RPMI8226 (cell line): ENCODE measurements around the gene LRFN4.
"Not testable (repeated sequence)": the region's sequence is repeated elsewhere in the genome, so short reads cannot be mapped to it uniquely, and the experiment has no call there.

Experiments used
- DNase-seq: peaks from one replicate; pipeline ENCODE4 v3.0.0-alpha.2; 2015

The LRFN4 gene

DNA sequence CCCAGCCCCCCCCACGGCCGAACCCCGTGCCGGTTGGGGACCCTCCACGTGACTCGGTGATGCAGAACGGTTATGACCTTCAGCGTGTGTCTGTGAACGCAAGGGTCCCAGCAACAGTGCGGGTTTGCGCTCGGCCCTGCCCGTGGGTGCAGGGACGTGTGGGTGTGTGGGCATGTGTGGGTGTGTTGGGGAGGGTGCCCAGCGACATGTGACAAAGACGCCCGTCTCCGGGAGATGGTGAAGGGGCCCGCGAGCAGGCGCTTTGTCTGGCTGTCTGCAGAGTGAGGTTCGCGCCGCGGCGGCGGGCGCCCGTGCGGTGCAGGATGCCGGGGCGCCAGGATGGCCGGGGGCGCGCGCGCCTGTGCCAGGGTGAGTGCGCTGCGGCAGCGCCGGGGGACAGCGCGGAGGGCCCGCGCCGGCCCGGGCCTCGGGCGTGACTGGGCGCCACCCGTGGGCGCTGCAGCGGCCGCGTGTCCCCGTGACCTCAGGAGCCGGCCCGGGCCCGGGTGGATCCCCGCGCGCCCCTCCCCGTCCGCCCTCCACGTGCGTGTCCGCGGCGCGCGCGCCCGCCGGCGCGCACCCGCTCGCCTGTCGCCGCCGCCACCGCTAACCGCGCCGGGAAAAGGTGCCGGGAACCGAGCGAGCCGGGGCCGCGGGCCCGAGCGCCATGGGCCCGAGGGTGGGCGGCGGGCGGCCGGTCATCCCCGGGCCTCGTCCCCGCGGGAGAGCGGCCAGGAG, at the start of gene LRFN4:
TSS of gene LRFN4 (plus strand) at position 569 of the 738 bp plus-strand sequence. CDS start 681 bp downstream, outside the sequence.
- DNase-seq, result no peak

DNA sequence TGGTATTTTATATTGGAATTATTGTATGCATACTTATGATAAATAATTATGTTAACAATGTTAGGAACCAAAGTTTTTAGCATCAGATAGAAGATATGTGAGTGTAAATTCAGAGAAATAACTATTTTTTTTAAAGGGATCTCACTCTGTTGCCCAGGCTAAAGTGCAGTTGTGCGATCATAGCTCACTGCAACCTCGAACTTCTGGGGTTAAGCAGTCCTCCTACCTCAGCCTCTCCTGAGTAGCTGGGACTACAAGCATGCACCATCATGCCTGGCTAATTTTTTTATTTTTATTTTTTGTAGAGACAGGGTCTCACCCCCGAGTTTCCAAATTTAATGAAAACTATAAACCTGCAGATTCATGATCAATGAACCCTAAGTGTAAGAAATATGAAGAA, 47.3 kb upstream of the LRFN4 start:
- DNase-seq, result no peak

DNA sequence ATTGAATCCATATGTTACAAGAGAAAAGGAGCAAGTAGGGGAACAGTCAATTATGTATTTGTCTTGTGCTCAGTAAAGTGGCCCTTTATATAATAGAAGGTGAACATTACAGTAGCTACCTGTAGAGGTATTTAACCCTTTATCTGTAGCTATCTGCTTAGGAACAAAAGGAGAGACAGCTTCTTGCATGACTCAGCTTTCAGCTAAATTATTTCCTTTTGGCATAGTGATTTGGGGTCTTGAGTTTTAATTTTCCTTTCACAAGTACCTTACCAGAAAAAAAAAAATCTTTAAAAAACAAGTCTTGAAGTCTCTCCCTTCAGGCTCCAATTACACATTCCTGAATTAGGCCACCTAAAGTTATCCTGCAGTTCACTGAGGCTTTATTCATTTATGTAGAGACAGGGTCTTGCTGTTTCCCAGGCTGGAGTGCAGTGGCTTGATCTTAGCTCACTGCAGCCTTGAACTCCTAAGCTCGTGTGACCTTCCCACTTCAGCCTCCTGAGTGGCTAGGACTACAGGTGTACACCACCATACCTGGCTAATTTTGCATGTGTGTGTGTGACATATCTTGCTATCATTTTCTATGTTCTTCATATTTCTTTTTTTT, 46.2 kb upstream of the LRFN4 start:
- no peak for DNase-seq

GRCh38 chr11:66814678-66815077, 42.2 kb upstream of the LRFN4 start:
- no peak for DNase-seq

DNA sequence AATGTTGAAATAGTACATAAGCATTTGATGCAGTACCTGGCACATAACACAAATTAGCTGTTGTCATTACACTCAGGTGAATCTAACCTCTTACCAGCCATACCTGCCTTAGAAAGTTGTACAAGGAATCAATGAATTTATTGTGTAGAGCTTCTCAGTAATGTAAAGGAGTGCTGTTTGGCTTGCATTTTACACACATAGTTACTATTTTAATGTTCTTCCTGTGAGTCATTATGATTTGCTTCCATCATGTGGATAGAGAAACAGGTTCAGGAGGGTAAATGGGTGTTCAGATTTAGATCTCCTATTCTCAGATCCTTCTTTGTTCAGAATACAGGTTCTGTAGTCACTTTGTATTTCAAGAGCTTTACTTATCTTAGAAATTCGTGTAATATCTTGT, 41.2 kb upstream of the LRFN4 start:
- no peak for DNase-seq

GRCh38 chr11:66818231-66818955, 38.5 kb upstream of the LRFN4 start:
- DNase-seq, result no peak

DNA sequence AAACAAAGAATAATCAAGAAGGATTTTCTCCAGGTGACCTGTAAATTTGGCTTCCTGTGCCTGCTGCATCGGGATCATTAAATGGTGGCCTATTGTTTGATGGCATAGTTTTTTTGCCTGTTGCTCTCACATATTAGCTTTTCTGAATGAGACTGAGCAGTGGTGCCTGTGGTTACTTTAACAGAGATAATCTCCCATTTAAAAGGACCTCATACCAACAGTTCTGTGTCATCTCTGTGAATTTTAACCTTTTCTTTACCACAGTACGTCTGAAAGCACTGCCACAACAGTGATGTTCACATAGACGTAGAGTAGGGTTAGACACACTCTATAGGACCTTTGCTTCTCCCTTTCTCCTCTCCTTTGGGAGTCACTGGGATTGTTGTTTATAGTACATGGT, 36.5 kb upstream of the LRFN4 start:
- DNase-seq, result no peak

DNA sequence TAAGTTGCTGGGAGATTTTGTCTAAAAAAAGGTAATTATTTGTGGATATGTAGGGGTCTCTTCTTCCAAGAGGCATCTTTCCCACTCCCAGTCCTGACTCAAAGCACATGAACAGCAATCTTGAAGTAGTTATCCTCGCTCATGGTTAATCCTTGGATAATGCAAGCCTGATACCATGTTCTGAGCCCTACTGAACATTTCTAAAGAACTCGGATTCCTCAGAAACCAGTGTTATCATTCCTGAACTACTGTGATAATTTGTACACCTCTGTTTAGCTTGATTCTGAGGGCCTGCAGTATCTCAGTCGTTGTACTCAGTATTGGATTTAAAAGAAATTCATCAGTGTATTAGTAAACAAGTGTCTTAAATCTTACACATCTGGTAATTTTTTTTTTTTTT, 36.0 kb upstream of the LRFN4 start:
- no peak for DNase-seq

DNA sequence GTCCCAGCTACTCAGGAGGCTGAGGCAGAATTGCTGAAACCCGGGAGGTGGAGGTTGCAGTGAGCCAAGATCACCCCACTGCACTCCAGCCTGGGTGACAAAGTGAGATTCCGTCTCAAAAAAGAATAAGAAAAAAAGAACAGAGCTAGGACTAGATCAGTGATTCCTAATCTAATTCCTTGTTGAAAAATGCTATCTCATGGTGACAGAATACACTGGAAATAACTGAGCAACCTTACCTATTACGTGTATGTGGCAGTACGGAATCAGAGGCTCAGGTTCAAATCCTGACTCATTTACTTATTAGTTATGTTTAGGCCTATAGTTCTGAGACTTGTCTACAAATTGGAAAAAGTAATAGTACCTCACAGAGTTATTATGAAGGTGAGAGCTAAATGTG, 33.2 kb upstream of the LRFN4 start:
- no peak for DNase-seq

DNA sequence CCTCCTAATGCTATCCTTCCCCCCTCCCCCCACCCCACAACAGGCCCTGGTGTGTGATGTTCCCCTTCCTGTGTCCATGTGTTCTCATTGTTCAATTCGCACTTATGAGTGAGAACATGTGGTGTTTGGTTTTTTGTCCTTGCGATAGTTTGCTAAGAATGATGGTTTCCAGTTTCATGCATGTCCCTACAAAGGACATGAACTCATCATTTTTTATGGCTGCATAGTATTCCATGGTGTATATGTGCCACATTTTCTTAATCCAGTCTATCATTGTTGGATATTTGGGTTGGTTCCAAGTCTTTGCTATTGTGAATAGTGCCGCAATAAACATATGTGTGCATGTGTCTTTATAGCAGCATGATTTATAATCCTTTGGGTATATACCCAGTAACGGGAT, 32.3 kb upstream of the LRFN4 start:
- not testable (repeated sequence) for DNase-seq

DNA sequence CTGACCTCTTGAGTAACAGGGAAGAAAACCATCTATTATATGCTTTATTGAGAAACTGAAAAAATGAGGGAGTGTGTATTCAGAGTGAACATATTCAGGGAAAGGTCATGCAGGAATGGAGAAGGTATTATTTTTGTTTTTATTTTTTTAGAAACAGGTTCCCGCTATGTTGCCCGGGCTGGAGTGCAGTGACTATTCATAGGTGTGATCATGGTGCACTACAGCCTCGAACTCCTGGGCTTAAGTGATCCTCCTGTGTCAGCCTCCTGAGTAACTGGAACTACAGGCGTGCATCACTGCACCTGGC, 22.4 kb upstream of the LRFN4 start:
- DNase-seq, result no peak

DNA sequence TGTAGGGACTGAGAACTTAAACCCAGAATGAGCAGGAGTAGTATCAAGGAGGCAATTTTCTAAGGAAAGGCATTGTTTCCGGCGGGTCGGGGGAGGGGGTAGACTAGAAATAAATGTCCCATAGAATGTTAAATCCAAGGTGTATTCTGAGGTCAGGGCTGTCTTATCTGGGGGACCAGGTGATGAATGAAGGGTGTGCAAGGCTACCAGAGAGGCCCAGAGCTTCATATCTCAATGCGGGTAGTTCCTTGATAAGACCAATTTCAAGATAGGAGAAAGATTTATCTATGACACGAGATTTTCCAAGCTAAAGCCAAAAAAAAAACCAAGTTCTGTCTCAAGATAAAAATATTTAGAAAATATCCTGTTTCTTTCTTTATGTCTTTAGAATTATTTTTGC, 21.9 kb upstream of the LRFN4 start:
- no peak for DNase-seq

DNA sequence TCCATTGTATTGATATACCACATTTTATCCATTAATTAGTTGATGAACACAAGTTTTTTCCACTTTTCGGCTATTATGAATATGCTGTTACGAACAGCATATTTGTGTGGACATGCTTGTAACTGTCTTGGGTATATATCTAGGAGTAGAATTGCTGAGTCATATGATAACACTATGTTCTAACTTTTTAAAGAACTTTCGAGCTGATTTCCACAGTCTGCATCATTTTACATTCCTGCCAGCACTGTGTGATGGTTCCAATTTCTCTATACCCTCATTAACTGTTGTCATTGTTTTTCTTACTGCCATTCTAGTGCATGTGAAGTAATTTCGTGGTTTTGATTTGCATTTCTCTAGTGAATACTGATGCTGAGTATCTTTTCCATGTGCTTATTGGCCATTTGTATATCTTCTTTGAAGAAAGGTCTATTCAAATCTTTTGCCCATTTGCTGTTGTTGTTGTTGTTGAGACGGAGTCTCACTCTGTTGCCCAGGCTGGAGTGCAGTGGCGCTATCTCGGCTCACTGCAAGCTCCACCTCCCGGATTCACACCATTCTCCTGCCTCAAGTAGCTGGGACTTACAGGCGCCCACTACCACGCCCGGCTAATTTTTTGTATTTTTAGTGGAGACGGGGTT, 21.0 kb upstream of the LRFN4 start:
- no peak for DNase-seq

DNA sequence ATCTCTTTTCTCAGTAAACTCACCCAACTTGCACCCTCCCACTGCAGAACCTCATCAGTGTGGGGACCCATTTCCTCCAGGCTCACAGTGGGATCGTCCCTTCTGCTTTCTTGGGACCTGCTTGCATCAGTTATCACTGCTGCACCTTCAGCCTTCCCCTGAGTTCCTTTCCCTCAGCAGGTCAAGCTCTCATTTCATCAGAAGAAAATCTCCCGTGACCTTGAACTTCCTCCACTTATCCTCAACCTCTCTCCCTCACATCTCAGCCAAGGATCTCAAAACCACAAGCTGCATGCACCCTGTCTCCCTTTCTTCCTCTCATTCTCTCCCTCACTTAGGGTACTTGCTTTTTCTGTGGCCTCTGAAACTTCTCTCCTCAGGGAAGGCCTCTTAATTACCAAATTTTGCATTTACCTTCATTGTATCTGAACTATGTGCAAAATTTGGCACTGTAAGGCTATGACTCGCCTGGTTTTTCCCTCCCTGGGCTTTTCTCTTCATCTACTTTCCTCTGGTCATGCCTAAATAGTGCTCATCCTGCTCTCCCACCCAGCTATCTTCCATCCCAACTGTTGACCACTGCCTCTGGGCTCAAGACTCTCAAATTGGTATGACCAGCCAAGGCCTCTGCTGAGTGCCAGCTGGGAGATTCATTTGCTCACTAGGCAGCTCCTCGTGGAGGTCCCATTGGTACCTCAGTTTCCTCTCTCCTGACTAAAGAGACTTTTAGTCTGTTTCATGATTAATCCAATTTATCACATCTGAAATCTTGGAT, 16.4 kb upstream of the LRFN4 start:
- no peak for DNase-seq

GRCh38 chr11:66841861-66842260, 15.0 kb upstream of the LRFN4 start:
- no peak for DNase-seq

DNA sequence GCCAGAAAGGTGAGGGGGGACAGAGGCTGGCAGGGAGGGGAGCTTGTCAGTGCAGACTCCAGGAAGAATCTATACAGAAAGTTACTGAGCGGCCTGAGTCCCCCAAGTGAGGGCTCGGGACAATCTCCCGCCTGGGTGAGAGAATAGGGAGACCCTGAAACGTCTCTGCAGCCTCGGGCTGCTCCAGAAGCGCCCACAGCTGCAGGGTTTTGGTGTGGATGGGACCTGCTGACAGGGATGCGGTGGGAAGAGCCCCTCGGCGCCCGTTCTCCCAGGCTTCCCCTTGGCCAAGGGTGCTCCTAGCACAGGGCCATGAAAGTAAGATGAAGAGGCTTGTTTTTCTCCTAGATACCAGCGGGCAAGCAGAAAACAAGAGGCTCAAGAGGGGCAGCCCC, 14.4 kb upstream of the LRFN4 start:
- DNase-seq, result no peak

GRCh38 chr11:66842896-66843775, 13.7 kb upstream of the LRFN4 start, which contains the start of gene RCE1:
Gene RCE1 (plus strand): TSS chr11:66843441. CDS start chr11:66843456, 15 bp downstream.
- DNase-seq, result peak; percentile 97

- DNase-seq, result peak; percentile 53
Observed at GRCh38 chr11:66843776-66844495, 12.9 kb upstream of the LRFN4 start.

GRCh38 chr11:66844496-66845142, 12.2 kb upstream of the LRFN4 start:
- no peak for DNase-seq

GRCh38 chr11:66845143-66845875, 11.6 kb upstream of the LRFN4 start:
- no peak for DNase-seq
